GM12865 (cell line): ENCODE results near the gene CHST6.

Source experiments
- DNase-seq: peaks from one replicate; pipeline ENCODE4 v3.0.0; 2010; ENCODE audit warnings: low read depth
- H3K4me3 ChIP-seq: 2 replicates; pipeline ENCODE4 v1.5.1; 2011; ENCODE audit warnings: mild to moderate bottlenecking, low read depth, low read length, control low read depth
- TF ChIP-seq, protein P1 (sequence below): IDR thresholded peaks from 2 replicates; pipeline ENCODE4 v1.5.1; 2011; ENCODE audit warnings: low read length, control low read depth, low read depth, inconsistent platforms; ENCODE audit not compliant: insufficient read depth; ENCODE audit errors: missing control alignments

Gene CHST6

DNA sequence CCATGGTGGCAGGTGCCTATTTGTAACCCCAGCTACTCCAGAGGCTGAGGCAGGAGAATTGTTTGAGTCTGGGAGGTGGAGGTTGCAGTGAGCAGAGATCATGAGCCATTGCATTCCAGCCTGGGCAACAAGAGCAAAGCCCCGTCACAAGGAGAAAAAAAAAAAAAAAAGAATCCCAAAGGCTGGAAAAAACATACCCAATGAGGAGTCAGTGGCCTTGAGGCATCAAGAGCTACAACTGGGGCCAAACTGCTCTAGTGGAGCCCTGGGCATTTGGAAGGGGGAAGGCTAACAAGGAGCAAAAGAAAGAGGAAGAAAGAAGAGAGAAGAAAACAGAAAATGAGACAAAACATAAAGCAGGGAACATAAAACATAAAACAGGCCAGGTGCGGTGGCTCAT is 6.9 kb downstream of the CHST6 start:
- TF ChIP-seq, protein P1, sequence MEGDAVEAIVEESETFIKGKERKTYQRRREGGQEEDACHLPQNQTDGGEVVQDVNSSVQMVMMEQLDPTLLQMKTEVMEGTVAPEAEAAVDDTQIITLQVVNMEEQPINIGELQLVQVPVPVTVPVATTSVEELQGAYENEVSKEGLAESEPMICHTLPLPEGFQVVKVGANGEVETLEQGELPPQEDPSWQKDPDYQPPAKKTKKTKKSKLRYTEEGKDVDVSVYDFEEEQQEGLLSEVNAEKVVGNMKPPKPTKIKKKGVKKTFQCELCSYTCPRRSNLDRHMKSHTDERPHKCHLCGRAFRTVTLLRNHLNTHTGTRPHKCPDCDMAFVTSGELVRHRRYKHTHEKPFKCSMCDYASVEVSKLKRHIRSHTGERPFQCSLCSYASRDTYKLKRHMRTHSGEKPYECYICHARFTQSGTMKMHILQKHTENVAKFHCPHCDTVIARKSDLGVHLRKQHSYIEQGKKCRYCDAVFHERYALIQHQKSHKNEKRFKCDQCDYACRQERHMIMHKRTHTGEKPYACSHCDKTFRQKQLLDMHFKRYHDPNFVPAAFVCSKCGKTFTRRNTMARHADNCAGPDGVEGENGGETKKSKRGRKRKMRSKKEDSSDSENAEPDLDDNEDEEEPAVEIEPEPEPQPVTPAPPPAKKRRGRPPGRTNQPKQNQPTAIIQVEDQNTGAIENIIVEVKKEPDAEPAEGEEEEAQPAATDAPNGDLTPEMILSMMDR = no peak
- no peak for DNase-seq
- no peak overlapping the region for H3K4me3 ChIP-seq

DNA sequence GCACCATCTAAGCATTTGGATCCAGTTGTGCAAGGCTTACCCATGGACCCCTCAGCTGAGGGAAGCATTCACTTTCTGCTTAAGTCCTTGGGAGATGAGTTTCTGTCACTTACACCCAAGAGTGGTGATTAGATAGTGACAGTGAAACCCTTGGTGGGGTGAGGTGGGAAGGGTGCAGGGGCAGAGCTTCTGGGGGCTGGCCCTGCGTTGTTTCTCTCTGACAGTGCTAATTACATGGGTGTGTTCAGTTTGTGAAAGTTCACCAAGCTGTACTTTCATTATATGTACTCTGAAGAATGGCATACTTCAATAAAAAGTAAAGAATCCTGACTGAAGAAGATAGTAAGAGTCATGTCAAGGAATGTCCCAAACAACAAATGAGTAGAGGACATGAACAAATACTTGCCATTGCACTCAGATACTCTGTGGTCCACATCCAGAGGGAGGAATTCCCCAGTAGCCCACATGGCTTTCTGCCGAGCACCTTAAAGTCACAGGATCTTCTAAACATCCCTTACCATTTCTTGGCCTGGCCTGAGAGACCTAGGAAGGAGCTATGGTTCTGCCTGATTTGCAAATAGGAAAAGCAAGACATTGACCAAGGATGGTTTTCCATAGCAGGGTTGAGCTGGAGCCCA is 8.4 kb downstream of the CHST6 start:
- TF ChIP-seq, protein P1 = no peak
- peak; percentile 71 for DNase-seq
- no peak overlapping the region for H3K4me3 ChIP-seq

DNA sequence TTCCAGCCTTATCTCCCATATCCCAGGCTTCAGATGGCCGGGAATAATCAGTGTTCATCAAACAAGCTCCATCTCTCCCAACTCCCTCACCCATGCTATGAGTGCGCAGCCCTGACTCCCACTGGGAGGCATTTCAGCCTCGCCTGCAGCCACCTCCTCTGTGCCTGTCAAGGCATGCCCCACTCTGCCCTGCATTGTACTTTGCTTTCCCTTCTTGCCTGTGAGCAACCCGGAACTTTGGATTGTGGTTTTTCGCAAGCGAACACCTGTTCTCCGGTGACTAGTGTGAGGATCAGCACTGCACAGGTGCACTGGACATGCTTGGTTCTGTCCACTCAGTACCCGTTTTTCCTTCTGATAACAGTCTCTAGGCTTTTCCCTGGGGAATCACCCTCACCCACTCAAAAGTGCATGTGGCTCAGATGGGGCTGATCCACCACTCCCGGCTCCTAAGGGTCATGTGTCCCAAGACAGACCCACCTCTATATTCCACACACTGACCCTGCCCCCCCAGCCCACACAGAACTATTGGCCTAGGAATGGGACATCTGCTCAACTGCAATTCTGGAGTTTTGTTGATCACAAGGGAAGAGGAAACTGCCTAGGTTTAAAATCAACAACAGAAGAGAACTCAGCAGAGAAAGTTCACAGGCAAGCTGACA is 9.1 kb downstream of the CHST6 start:
- peak; percentile 25 for DNase-seq

DNA sequence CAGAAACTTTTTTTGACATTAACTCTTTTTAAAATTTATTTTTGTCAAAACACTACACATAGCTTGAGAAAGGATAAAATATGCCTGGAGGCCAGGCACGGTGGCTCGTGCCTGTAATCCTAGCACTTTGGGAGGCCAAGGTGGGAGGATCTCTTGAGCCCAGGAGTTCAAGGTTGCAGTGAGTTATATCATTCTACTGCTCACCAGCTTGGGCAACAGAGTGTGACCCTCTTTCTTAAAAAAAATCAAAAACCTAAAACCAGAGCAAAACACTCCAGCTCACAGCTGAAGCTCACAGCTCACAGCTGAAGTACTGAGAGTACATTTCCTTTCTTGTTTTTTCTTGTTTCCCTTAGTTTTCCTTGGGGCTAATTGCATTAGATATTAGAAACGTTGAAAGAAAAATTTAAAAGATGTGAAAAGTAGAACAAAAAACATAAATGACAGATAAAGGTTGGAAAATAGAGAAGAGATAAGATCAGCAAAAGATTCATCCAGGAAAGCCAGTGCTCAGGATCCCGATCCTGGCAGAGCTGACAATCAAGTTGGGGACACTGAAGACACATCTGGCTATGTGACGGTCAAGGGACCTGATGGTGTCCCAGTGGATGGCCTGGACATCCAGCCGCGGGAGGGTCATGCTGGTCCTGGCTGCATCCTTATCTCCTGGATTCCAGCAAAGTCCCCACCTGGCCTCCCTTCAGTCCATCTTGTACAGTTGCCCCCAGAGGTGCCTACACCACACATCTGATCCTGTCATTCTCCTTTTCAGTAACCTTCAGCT is 9.8 kb downstream of the CHST6 start:
- TF ChIP-seq, protein P1 = no peak
- DNase-seq = peak; percentile 41

More for the DNA sequence above, 9.1 kb downstream of the CHST6 start:
- TF ChIP-seq, protein P1 = no peak
- H3K4me3 ChIP-seq = no peak overlapping the region

DNA sequence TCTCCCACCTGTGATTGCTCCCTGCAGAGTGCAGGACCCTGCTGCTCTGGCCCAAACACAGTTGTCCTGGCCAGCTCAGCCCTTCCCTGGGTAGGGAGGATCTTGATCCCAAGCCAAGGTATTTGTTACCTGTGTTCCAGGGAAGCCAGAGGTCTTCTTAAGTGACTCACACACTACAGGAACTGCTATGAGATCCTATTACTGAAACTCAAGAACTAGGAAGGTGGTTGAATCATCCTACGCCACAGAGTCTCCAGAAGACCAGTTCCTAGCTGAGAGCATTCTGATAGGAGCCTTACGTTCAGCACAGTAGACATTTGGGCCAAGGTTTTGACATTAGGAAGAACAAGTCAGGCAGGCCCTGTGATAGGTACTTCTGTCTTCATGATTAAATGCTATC is 12.0 kb downstream of the CHST6 start:
- H3K4me3 ChIP-seq = no peak overlapping the region
- DNase-seq = no peak
- TF ChIP-seq, protein P1 = no peak

More for the DNA sequence above, 9.8 kb downstream of the CHST6 start:
- no peak overlapping the region for H3K4me3 ChIP-seq

DNA sequence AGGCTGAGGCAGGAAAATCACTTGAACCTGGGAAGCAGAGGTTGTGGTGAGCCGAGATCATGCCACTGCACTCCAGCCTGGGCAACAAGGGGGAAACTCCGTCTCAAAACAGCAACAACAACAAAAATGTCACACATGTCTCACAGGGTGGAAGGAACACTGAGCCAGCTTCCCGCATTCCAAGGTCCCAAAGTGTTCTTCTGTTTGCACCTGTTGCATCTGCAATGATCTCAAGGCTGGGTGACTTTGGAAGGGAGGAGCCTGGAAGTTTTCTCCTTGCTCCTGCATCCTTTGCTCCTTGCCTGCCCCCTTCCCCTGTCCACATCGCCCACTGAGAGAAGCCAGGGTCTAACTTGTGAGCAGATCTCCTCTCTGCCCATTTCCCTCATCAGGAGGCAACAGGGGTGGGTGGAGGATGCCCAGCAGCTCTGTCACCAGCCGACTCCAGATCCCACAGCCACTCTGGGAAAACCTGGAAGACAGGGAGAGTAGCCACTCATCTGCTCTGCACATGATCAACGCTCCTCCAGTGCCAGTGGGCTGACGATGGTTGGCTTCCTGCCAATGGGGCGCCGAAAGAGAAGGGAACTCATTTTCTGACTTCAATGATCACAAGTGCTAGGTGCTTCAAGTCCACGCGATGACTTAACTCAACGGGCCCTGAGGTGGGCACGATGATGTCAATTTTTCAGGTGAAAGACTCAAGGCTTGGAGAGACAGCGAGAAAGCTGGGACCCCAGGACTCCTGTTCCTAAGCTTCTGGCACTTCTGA is 12.6 kb downstream of the CHST6 start:
- H3K4me3 ChIP-seq = no peak overlapping the region
- no peak for DNase-seq
- TF ChIP-seq, protein P1 = no peak
